ENCODE data around the gene MYO16.

DNA sequence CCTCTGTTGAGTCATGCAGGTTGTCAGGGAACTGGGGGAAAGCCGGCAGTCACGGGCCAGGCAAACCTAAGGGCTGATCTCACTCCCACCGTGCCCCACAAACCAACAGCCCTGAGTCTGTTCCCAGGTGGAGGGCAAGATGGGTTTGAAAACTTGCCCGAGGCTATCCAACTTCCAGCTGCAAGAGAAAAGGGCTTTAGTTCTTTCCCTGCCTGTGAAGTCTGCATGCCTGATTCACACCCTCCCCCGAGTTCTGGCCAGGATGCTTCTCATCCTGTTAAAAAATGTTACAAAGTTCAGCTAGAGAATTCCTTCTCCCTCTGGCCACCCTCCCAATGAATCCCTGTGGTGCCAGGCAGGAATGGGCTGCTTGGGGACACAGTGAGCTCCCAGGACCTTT lies 33.1 kb downstream of the MYO16 start:
- TF ChIP-seq, protein P1, sequence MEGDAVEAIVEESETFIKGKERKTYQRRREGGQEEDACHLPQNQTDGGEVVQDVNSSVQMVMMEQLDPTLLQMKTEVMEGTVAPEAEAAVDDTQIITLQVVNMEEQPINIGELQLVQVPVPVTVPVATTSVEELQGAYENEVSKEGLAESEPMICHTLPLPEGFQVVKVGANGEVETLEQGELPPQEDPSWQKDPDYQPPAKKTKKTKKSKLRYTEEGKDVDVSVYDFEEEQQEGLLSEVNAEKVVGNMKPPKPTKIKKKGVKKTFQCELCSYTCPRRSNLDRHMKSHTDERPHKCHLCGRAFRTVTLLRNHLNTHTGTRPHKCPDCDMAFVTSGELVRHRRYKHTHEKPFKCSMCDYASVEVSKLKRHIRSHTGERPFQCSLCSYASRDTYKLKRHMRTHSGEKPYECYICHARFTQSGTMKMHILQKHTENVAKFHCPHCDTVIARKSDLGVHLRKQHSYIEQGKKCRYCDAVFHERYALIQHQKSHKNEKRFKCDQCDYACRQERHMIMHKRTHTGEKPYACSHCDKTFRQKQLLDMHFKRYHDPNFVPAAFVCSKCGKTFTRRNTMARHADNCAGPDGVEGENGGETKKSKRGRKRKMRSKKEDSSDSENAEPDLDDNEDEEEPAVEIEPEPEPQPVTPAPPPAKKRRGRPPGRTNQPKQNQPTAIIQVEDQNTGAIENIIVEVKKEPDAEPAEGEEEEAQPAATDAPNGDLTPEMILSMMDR (IDR thresholded peaks at IDR 0.05), result no peak
- TF ChIP-seq EP300 (IDR thresholded peaks at IDR 0.05) (no peak), POLR2A (IDR thresholded peaks at IDR 0.05) (no peak)

Data from tibial nerve (tissue), 4 donors.